GM18498 (cell line): ENCODE data around the gene PPP2R5A.

Source experiments
- ATAC-seq: cut with Tn5 transposase; IDR thresholded peaks from one replicate; pipeline ENCODE4 v1.9.1; 2021; ENCODE audit warnings: mild to moderate bottlenecking, moderate library complexity; ENCODE audit not compliant: unreplicated experiment

PPP2R5A gene

DNA sequence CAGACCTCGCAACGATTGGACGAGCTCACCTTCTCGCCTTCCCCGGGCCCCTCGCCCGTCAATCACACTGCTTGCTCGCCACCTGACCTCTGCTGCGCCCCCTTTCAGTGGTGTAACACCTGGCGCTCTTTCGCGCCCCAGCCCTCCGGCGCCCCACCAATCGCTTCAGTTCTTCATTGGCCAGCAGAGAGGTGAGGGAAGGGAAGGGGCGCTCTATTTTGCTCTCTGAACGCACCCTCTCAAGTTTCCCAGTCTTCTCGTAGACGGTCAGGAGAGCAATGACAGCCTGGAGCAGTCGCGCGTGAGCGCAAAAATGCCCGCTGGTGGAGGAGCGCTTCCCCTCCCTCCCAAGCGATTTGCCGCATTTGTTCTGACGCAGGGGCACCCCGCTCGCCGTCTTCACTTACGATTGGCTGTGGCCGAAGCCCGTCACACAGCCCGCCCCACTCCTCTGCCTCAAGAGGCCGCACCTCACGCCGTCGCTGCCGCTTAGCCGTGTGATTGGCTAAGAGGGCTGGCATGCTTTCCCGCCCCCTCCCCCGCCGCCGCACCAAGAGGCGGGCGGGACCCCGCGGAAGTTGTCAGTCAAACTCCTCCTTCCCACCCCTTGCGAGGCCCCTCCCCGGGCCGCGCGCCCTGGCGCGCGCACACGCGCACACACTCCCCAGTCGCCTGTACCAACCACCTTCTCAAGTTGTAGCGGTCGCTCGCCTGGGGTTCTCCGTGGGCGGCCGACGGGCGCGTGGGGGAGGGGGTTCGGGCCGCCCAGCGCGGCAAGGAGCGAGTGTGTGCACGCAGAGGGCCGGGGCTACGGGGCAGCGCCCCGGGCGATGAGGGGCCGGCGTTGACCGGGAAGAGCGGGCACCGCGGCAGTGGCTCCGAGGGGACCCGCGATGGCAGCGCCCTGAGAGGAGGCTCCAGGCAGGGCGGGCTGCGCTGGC, at the start of gene PPP2R5A:
TSS of gene PPP2R5A (plus strand) at position 667 of the 941 bp plus-strand sequence. CDS start 701 bp downstream, outside the sequence.
- ATAC-seq: peak; percentile 91

DNA sequence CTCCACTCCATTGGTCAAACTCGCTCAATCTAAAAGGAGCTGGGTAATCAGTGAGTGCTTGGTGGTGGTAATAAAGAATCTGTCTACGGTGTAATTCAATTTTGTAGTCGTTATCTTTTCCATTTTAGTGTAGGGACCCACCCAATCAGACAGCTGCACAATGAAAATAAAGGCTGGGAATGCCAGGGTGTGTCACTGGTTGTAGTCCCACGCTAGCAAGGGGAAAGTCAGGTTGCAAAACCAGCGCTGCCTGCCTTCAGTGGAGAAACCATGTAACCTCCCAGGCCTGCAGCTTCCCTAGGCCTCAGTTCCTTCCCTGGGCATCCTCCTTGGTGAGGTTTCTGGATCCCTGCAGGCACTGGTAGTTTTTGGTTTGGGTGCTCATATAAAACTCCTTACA, 49.4 kb upstream of the PPP2R5A start:
- ATAC-seq: no peak

- ATAC-seq: no peak
Observed at GRCh38 chr1:212236664-212237220, 48.5 kb upstream of the PPP2R5A start.

GRCh38 chr1:212237651-212238050, 47.6 kb upstream of the PPP2R5A start:
- ATAC-seq: peak; percentile 87

DNA sequence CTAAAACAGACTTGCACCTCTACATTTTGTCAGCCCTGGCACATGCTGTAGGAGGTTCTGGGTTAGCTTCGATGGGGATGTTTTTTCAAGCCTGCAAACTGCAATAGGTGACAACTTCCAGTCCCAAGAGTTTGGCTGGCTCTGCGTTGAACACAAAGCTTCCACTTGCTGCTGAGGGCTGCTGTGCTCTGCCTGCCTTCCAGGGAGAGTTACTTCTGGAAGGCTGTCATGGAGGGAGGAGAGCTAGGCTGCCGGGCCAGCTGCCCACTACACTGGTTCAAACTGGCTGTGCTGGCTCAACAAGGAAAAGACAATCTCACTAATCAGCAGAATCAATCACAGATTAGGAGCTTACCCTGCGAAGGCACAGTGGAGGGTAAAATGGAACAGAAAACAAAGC, 46.7 kb upstream of the PPP2R5A start:
- ATAC-seq: no peak

DNA sequence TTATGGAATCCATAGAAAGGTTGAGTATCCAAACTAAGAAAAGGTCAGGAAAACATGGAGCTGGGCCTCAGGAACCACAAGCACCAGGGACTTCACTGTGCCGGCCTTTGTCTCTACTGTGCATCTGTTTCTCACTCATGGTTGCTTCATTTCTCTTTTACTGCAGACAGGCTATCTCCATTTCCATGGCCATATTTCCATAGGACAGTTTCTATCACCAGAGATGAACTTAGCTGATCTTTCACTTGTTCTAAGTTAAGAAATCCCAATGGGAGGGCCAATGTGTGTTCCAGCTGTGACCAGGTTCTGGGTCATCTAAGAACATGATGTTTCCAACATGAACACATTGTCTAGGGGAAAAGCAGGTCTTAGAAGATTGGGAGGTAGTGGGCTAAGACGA, 43.7 kb upstream of the PPP2R5A start:
- no peak for ATAC-seq

GRCh38 chr1:212241957-212242287, 43.3 kb upstream of the PPP2R5A start:
- ATAC-seq: no peak

GRCh38 chr1:212242288-212242984, 42.8 kb upstream of the PPP2R5A start:
- ATAC-seq: no peak

- ATAC-seq: no peak
Observed at GRCh38 chr1:212242985-212243308, 42.3 kb upstream of the PPP2R5A start.

- no peak for ATAC-seq
Observed at GRCh38 chr1:212244441-212244840, 40.8 kb upstream of the PPP2R5A start.

- ATAC-seq: no peak
Observed at GRCh38 chr1:212247179-212247721, 38.0 kb upstream of the PPP2R5A start.

DNA sequence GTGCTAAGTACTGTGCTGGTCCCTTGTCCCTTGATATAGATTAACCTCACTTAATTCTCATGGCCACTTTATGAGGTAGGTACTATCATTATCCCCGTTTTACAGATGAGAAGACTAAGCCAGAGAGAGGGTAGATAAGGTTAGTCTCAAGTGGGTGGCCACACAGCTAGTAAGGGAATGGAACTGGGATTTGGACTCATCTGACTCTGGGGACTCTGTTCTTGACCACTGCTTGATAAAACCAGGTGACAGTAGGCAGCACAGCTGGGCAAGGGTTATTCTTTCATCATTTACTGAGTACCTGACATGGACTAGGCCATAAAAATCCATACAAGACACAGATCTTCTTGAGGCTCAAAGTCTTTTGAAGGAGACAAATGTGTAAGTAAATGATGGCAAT, 37.2 kb upstream of the PPP2R5A start:
- no peak for ATAC-seq

DNA sequence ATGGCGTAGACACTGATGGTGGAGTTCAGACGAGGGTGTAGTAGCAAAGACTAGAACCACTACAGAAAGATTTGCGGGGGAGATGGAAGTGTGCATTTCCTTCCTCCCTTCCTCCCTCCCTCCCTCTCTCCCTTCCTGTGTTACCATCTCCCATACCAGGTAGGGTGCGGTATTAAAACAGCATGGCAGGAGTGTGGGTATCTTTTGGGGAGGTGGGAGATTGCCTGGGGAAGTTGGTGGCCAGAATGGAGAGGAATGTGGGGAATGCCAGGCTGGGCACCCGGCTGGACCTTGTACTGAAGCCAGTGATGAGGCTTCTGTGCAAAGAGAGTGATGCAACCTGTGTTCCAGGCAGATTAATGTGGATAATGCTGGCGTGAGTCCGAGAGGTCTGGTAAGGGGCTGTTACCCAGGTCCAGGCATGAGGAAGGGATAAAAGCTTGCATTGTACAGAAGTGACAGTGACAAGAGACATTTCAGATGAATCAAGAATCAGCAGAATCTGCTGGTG, 30.3 kb upstream of the PPP2R5A start:
- ATAC-seq: no peak

- ATAC-seq: no peak
Observed at GRCh38 chr1:212255705-212256307, 29.4 kb upstream of the PPP2R5A start.

DNA sequence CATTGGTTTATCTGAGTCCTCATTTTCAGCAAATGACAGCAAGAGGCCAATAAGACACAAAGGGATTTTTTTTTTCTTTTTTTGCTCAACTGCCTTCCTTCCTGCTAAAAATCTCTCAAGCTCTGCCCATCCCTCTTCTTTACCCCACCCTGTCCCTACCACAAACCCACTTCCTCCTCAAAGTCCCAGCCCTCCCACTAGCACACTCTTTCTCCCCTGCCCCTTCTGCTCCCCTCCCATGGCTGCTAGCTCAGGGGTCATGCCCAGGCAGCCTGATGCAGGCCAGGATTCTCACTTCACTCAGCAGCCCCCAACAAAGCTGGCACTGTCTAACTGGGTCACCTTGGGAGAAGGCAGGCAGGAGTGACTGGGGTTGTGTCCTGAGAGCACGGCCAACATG, 28.8 kb upstream of the PPP2R5A start:
- ATAC-seq: no peak

DNA sequence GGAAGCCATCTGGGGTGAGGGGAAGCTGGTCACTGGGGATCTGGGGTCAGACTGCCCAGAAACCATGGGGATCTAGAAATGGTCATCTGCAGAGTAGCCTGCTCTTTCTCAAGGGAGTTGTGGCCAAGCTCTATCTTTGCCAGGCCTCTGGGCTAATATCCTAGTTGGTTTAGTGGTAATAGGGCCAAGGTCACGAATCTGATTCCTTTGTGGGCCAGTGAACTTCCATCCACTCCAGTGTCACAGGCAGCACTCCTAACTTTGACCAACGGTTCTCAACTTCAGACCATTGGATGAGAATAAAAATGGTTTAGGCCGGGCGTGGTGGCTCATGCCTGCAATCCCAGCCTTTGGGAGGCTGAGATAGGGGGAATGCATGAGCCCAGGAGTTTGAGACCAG, 28.1 kb upstream of the PPP2R5A start:
- no peak for ATAC-seq

DNA sequence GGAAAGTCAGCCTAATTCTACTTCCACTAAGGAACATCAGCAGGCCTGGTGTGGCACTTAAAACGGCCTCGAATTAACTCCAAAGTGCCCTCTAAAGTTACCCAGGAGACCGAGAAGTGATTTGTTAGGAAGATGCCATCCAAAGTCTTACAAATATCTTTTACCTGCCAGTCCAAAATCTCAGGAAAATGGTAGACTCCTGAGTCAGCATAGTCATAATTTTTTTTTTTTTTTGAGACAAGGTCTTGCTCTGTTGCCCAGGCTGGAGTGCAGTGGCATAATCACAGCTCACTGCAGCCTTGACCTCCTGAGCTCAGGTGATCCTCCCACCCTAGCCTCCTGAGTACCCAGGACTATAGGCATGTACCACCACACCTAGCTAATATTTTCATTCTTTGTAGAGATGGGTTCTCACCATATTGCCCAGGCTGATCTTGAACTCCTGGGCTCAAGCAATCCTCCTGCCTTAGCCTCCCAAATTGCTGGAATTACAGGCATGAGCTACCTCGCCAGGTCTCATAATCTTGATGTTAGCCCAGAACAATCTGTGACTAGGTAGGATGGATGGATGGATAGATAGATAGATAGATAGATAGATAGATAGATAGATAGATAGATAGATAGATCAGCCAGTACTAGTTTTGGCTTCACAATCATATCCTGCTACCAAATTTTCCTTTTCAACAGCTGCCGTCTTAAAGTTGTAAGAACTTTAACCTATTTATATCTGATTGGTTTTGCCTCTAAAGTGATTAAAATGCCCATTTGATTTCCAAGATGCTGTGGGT, 25.3 kb upstream of the PPP2R5A start:
- no peak for ATAC-seq

- ATAC-seq: no peak
Observed at GRCh38 chr1:212260557-212261355, 24.5 kb upstream of the PPP2R5A start.

- ATAC-seq: no peak
Observed at GRCh38 chr1:212261361-212261929, 23.8 kb upstream of the PPP2R5A start.
